Neural cell (in vitro differentiated cells): ENCODE data around the gene PABPN1L. TPM values are rescaled to one million over a fixed set of nuclear protein-coding genes. Genes with fewer than 3 reads are reported as not detected.

ENCODE experiments used
- H2AFZ ChIP-seq: fragments of 200-600, 300-800 bp; sonication (generic), shearing (Covaris generic); 2 replicates; pipeline ENCODE4 v1.6.0; 2014; ENCODE audit warnings: low read depth, mild to moderate bottlenecking, antibody characterized with exemption, low read length, moderate library complexity
- H3F3A ChIP-seq: fragments of 200-600 bp; shearing (Covaris generic); 2 replicates; pipeline ENCODE4 v1.6.1; 2016; ENCODE audit warnings: mild to moderate bottlenecking, moderate library complexity, mixed read lengths, antibody characterized with exemption, low read length; ENCODE audit not compliant: insufficient read depth, poor library complexity, severe bottlenecking
- H3K27ac ChIP-seq: fragments of 200-600, 300-800 bp; sonication (generic), shearing (Covaris generic); 2 replicates; pipeline ENCODE4 v1.5.1; 2014; ENCODE audit warnings: mild to moderate bottlenecking, low read length, moderate library complexity
- H3K27me3 ChIP-seq: fragments of 300-800, 200-600 bp; sonication (generic), shearing (Covaris generic); 2 replicates; pipeline ENCODE4 v1.6.0; 2014; ENCODE audit warnings: mild to moderate bottlenecking, low read depth, low read length, moderate library complexity; ENCODE audit not compliant: insufficient read depth
- H3K36me3 ChIP-seq: fragments of 300-800, 200-600 bp; sonication (generic), shearing (Covaris generic); 2 replicates; pipeline ENCODE4 v1.5.1; 2014; ENCODE audit warnings: mild to moderate bottlenecking, antibody characterized with exemption, low read length, moderate library complexity; ENCODE audit not compliant: insufficient read depth
- H3K4me2 ChIP-seq: fragments of 300-800, 200-600 bp; sonication (generic), shearing (Covaris generic); 2 replicates; pipeline ENCODE4 v1.6.0; 2014; ENCODE audit warnings: mild to moderate bottlenecking, low read length
- H3K4me3 ChIP-seq: fragments of 300-800, 200-600 bp; sonication (generic), shearing (Covaris generic); 2 replicates; pipeline ENCODE4 v1.5.1; 2014; ENCODE audit warnings: mild to moderate bottlenecking, low read length, moderate library complexity
- H3K79me2 ChIP-seq: fragments of 200-600 bp; shearing (Covaris generic); replicated peaks from 2 replicates; pipeline ENCODE4 v1.6.0; 2014; ENCODE audit warnings: mild to moderate bottlenecking, low read length, moderate library complexity; ENCODE audit not compliant: insufficient read depth
- H3K9ac ChIP-seq: fragments of 300-800, 200-600 bp; sonication (generic), shearing (Covaris generic); 2 replicates; pipeline ENCODE4 v1.6.1; 2016; ENCODE audit warnings: mild to moderate bottlenecking, low read length, mixed read lengths
- H3K9me2 ChIP-seq: fragments of 200-600 bp; shearing (Covaris generic); 2 replicates; pipeline ENCODE4 v1.6.1; 2016; ENCODE audit warnings: mild to moderate bottlenecking, low read length, mixed read lengths; ENCODE audit not compliant: insufficient read depth
- H3K9me3 ChIP-seq: fragments of 200-600, 300-800 bp; sonication (generic), shearing (Covaris generic); 2 replicates; pipeline ENCODE4 v1.6.1; 2016; ENCODE audit warnings: mild to moderate bottlenecking, mixed run types, low read length, moderate library complexity, mixed read lengths
- H4K20me1 ChIP-seq: fragments of 200-600 bp; shearing (Covaris generic); 2 replicates; pipeline ENCODE4 v1.6.1; 2016; ENCODE audit warnings: mild to moderate bottlenecking, mixed run types; ENCODE audit not compliant: insufficient read depth
- EP300 ChIP-seq: fragments of 450-650 bp; conservative IDR thresholded peaks from 2 replicates; pipeline ENCODE4 v1.6.1; 2014; ENCODE audit warnings: antibody characterized with exemption, mild to moderate bottlenecking, moderate library complexity; ENCODE audit not compliant: poor library complexity, severe bottlenecking
- EZH2 ChIP-seq: fragments of 200-600, 300-800 bp; shearing (Covaris generic), sonication (generic); IDR thresholded peaks from 2 replicates; pipeline ENCODE4 v1.6.1; 2014; ENCODE audit warnings: antibody characterized with exemption, low read length, borderline replicate concordance, mild to moderate bottlenecking; ENCODE audit not compliant: insufficient read depth, poor library complexity, severe bottlenecking
- MXI1 ChIP-seq: fragments of 450-650 bp; conservative IDR thresholded peaks from 2 replicates; pipeline ENCODE4 v1.6.1; 2014; ENCODE audit warnings: antibody characterized with exemption, mild to moderate bottlenecking; ENCODE audit not compliant: poor library complexity, severe bottlenecking
- POLR2AphosphoS5 ChIP-seq: IDR thresholded peaks from 2 replicates; pipeline ENCODE4 v1.6.1; 2012
- RAD21 ChIP-seq: fragments of 450-650 bp; conservative IDR thresholded peaks from 2 replicates; pipeline ENCODE4 v1.6.1; 2014; ENCODE audit warnings: antibody characterized with exemption, mild to moderate bottlenecking, moderate library complexity
- SMC3 ChIP-seq: fragments of 450-650 bp; conservative IDR thresholded peaks from 2 replicates; pipeline ENCODE4 v1.6.1; 2014; ENCODE audit warnings: antibody characterized with exemption, mild to moderate bottlenecking, moderate library complexity; ENCODE audit not compliant: poor library complexity
- TAF1 ChIP-seq: IDR thresholded peaks from 2 replicates; pipeline ENCODE4 v1.6.1; 2012; ENCODE audit warnings: low read depth
- polyA plus RNA-seq: library from polyadenylated mRNA; depleted of rRNA; stranded (reverse); fragments of >200 nt; gene quantifications from 2 replicates; pipeline ENCODE4 v1.2.3, GENCODE V29; 2014
- TF ChIP-seq, protein P1 (sequence below): fragments of 450-650 bp; IDR thresholded peaks from 2 replicates; pipeline ENCODE4 v1.5.1; 2014; ENCODE audit warnings: antibody characterized with exemption, mild to moderate bottlenecking, moderate library complexity; ENCODE audit not compliant: poor library complexity, severe bottlenecking
- TF ChIP-seq, protein P2 (sequence below): IDR thresholded peaks from 2 replicates; pipeline ENCODE4 v1.6.1; 2012; ENCODE audit warnings: borderline replicate concordance

PABPN1L gene
- polyA plus RNA-seq, 1 donor from 2014 or later = 0.20 TPM

DNA sequence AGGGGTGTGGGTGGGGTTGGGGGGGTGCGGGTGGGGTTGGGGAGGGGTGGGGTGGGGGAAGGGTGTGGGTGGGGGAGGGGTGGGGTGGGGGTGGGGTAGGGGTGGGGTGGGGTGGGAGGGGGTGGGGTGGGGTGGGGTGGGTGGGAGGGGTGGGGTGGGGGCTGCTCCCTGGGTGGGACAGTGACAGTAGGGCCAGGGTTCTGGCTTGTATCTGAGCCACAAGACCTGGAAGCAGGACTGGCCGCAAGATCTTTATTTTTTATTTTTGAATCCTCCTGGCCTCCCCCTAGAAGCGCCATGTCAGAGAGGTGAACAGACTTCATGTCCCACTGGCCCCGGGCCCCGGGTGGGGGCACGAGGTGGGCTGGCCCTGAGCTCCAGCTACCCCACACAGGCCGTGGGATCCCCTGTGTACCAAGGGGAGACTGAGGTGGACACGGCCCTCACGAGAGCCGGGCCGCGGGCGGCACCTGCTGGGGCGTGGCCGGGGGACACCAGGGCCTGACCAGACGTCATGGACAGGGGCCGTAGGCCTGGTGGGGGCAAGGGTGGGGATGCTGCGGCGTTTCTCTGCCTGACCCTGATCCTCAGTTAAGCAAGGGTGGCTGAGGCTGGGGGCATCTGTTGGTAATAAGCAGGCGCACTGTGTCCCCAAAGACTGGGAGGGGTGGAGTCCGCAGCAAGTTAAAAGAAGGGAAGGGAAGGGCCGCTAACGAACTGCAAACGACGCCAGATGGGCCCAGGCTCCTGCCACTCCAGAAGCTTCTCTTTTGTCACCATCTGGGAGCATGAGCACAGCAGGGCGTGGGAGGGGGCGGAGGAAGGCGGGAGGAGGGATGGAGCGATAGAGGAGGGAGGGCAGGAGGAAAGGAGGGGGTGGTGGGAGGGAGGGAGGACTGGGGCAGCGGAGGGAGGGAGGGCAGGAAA lies 22.3 kb upstream of the PABPN1L start:
- H3K36me3 ChIP-seq = no peaks in the 10 kb centered on the region
- no peaks in the 10 kb centered on the region for H3K79me2 ChIP-seq
- no peak overlapping the region for H3K4me3 ChIP-seq
- no peak overlapping the region for H3K4me2 ChIP-seq
- no peak overlapping the region for H3K27ac ChIP-seq
- no peaks in the 10 kb centered on the region for H3K9me3 ChIP-seq
- H3K9ac ChIP-seq = no peak overlapping the region
- no peaks in the 10 kb centered on the region for H3K9me2 ChIP-seq
- H4K20me1 ChIP-seq = no peaks in the 10 kb centered on the region
- no peak overlapping the region for H2AFZ ChIP-seq
- TF ChIP-seq TAF1 = no peak
- TF ChIP-seq POLR2AphosphoS5 = no peak
- TF ChIP-seq, protein P1, sequence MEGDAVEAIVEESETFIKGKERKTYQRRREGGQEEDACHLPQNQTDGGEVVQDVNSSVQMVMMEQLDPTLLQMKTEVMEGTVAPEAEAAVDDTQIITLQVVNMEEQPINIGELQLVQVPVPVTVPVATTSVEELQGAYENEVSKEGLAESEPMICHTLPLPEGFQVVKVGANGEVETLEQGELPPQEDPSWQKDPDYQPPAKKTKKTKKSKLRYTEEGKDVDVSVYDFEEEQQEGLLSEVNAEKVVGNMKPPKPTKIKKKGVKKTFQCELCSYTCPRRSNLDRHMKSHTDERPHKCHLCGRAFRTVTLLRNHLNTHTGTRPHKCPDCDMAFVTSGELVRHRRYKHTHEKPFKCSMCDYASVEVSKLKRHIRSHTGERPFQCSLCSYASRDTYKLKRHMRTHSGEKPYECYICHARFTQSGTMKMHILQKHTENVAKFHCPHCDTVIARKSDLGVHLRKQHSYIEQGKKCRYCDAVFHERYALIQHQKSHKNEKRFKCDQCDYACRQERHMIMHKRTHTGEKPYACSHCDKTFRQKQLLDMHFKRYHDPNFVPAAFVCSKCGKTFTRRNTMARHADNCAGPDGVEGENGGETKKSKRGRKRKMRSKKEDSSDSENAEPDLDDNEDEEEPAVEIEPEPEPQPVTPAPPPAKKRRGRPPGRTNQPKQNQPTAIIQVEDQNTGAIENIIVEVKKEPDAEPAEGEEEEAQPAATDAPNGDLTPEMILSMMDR = no peak
- TF ChIP-seq EZH2 = no peak
- TF ChIP-seq, protein P2, sequence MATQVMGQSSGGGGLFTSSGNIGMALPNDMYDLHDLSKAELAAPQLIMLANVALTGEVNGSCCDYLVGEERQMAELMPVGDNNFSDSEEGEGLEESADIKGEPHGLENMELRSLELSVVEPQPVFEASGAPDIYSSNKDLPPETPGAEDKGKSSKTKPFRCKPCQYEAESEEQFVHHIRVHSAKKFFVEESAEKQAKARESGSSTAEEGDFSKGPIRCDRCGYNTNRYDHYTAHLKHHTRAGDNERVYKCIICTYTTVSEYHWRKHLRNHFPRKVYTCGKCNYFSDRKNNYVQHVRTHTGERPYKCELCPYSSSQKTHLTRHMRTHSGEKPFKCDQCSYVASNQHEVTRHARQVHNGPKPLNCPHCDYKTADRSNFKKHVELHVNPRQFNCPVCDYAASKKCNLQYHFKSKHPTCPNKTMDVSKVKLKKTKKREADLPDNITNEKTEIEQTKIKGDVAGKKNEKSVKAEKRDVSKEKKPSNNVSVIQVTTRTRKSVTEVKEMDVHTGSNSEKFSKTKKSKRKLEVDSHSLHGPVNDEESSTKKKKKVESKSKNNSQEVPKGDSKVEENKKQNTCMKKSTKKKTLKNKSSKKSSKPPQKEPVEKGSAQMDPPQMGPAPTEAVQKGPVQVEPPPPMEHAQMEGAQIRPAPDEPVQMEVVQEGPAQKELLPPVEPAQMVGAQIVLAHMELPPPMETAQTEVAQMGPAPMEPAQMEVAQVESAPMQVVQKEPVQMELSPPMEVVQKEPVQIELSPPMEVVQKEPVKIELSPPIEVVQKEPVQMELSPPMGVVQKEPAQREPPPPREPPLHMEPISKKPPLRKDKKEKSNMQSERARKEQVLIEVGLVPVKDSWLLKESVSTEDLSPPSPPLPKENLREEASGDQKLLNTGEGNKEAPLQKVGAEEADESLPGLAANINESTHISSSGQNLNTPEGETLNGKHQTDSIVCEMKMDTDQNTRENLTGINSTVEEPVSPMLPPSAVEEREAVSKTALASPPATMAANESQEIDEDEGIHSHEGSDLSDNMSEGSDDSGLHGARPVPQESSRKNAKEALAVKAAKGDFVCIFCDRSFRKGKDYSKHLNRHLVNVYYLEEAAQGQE = no peak
- no peak for TF ChIP-seq MXI1
- no peak for TF ChIP-seq RAD21
- H3K27me3 ChIP-seq = no peaks in the 10 kb centered on the region
- H3F3A ChIP-seq = no peaks in the 10 kb centered on the region

DNA sequence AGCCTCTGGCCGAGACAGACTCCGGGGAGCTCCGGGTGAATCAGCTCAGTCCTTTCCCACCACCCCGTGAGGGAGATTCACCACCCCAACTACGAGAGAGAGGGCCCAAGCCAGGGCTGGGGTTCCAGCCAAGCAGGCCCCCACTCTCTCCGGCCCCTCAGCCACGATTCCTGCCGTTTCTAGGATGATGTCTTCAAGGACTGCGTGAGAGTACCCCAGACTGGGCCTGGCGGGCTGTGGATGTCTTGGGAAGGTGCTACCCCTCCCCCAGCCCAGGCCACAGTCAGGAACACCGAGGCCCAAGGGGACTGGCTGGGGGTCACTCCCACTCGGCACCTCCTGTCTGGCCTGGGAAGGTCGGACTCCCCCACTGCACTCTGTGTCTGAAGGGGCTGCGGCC lies 21.6 kb upstream of the PABPN1L start:
- Histone ChIP-seq H3K4me2 (no peak overlapping the region), H3F3A (no peaks in the 10 kb centered on the region), H3K79me2 (no peaks in the 10 kb centered on the region), H3K9me2 (no peaks in the 10 kb centered on the region), H2AFZ (no peak overlapping the region), H3K9me3 (no peaks in the 10 kb centered on the region), H3K36me3 (no peaks in the 10 kb centered on the region), H3K9ac (no peak overlapping the region), H3K27me3 (no peaks in the 10 kb centered on the region), H4K20me1 (no peaks in the 10 kb centered on the region), H3K27ac (no peak overlapping the region), H3K4me3 (no peak overlapping the region)
- TF ChIP-seq SMC3 (no peak), RAD21 (no peak), MXI1 (no peak), EZH2 (no peak), EP300 (no peak), TAF1 (no peak), POLR2AphosphoS5 (no peak)
- TF ChIP-seq, protein P2 = no peak
- TF ChIP-seq, protein P1 = no peak
